Fibroblast of gingiva (primary cell): Measurements from ENCODE around the gene TLE4.
A peak's percentile ranks its signal among the peaks of the same experiment; 100 is the strongest.
"Not testable (repeated sequence)": the region's sequence is repeated elsewhere in the genome, so short reads cannot be mapped to it uniquely, and the experiment has no call there.

Source experiments
- DNase-seq: peaks from one replicate; pipeline ENCODE4 v3.0.0-alpha.2; 2011; ENCODE audit warnings: low read depth

TLE4 gene

DNA sequence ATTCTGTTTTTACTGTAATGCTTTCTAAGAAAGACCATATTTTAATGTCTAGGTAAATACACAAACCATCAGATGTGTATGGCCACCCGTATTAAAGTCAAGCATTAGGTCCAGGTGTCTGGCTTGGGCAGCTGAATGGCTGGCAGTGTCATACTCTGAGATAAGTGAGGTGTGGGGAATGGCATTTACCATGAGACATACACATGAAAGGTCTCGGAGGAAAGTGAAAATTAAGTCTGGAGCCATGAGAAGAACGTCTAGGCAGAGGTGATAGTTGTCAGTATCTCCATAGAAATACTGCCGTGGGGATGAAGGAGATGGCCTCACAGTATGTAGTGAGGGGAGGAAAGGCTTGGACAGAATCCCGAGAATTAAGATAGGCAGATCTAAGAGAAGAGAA lies 164.3 kb downstream of the TLE4 start:
- DNase-seq = no peak

DNA sequence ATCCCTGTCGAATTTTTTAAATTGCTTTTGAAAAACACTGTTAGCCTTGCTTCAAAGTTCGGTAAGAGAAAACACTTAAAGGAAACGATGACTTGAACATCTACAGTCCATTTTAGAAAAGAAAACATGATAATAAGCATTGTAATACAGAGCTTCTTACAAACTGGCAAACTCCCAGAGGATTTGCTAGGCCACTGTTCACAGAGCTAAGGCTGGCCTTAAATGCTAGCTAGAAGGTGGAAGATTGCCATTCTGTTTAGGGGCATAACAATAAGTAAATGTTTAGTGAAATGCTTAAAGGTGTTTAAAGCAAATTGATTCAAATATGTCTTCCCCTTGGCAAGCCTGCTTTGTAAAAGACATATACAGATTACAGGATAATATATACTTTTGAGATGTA lies 169.6 kb downstream of the TLE4 start:
- no peak for DNase-seq

DNA sequence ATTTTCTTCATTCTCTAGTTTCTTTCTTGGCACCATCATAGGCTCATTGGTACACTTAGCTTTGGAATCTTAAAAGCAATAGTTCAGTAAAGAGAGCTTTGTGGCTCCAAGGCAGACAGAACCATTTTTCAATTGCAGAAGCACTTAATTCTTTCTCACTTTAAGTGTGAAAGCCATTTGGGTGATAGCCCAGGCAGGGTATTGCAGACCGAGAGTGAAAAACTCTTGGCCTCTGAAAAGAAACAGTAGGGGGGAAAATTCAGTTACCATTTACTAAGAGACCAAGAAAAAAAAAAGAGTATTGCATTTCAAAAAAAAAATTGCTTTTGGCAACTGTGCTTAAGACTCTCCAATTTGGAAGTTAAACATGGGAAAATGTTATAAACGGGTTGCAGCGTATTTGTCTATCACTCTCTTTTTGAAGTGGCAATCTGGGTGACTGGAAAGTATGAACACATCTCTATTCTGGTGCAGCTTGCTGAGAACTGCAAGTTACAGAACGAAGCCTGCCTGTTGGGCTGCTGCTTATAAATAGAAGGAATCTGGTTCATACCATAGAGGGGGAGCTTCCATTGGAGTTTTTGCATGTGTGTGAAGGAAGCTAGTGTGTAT lies 170.5 kb downstream of the TLE4 start:
- DNase-seq = no peak

DNA sequence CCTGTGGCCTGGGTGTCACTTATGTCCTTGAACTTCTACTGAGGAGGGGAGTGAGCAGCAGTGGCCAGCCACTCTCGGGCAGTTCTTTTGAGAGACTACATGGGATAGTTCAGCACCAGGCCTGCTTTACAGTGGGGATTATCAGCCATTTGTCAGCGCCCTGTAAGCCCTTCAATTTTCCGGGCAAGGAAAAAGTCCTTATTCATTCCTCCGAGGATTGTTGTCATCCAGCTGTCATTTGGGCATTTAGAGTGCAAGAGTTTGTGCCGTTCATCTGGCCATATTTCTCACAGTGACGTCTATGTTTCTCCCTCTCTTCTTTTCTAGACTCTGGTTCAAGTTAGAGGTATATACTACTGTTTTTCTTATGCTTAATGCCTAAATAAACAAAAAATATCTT lies 172.8 kb downstream of the TLE4 start:
- no peak for DNase-seq

DNA sequence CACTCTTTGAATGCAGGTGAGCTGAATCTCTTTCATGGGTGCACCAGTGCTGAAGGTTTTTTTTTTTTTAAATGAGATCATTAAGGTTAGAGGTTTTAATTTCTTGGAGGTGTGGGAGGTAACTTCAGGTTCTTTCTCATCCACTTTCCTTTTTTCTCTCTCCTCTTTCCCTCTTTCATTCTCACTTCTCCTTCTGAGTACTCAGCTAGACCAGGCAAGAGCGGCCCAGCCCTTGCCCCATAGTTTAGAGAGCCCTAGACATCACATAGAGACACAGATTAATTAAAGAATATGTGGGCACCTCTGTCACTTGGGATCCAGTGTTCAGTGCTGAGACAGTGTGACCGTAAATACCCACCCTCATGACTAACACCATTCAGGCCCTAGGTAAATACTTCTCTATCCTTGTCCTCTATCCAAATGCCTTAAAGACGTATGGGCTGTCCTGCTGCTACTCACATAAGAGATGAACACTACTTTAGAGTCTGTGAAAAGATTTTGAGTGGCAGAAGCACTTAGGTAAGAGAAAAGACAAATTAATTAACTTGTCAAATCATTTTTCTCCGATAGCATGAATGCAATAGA lies 174.1 kb downstream of the TLE4 start:
- no peak for DNase-seq

DNA sequence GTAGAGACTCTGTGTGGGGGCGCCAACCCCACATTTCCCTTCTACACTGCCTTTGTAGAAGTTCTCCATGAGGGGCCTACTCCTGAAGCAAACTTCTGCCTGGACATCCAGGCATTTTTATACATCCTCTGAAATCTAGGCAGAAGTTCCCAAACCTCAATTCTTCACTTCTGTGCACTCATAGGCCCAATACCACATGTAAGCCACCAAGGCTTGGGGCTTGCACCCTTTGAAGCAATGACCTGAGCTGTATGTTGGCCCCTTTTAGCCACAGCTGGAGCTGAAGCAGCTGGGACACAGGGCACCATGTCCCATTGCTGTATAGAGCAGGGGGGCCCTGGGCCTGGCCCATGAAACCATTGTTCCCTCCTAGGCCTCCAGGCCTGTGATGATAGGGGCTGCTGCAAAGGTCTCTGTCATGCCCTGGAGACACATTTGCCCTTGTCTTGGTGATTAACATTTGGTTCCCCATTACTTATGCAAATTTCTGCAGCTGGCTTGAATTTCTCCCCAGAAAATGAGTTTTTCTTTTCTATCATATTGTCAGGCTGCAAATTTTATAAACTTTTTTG lies 180.2 kb downstream of the TLE4 start:
- DNase-seq = not testable (repeated sequence)

DNA sequence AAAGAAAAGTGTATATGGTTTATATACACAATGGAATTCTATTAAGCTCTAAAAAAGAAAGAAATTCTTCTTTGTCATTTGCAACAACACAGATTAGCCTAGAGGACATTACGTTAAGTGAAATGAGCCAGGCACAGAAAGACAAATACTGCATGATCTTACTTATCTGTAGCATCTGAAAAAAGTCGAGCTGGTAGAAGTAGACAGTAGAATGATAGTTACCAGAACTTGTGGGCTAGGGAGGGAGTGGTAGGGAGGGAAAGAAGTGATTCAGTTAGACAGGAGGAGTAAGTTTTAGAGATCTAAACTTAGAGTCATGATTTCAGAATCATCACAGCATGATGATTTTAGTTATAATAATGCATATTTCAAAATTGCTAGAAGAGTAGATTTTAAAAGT lies 184.6 kb downstream of the TLE4 start:
- no peak for DNase-seq

DNA sequence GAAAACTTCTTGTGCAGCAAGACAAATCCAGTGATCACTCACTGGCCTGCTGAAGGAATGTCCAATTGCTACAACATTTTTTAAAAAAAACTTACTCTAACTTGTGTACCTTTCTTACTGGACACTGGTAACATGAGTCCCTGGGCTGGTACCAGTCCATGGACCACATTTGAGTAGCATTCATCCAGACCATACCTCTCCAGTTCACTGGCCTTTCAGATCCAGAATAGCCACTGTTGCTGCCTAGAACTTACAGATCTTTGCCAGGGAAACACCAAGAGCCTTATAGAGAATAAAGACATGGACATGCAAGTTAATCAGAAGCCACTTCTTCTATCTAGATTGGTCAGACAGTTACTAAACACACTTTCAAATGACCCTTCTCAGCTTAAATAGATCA lies 185.3 kb downstream of the TLE4 start:
- no peak for DNase-seq

DNA sequence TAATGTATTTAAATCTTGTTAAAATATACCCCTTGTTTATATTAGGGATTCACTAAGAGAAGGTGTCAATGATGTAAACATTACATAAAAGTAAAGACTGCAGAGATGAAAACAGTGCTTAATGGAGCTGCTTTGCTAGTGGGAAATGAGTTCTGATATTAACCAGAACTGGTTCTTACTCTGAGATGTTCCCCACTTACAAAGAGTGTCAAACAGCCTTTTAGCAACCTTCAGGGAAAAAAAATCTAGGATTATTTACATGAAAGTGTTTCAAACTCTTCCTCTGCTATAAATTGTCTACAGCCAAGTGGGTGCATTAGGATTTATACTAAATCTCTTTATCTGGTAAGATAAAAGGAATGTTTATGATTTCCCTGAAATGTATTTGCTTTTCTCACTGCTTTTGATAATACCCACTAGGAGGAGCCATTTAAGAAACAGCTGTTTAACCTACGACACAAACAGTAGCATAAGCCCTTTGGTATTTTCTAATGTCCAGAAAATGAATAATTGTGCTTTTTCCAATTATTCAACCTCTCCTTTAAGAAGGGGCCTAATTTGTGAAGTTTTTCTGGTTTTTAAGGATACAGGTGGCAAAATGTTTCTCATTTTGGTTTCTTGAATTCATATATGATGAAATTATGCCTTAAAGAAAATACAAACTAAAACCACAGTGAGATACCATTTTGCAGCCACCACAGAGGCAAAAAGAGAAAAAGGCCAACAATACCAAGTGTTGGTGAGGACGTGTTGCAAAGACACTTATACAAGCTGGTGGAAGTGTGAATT lies 186.3 kb downstream of the TLE4 start:
- no peak for DNase-seq

DNA sequence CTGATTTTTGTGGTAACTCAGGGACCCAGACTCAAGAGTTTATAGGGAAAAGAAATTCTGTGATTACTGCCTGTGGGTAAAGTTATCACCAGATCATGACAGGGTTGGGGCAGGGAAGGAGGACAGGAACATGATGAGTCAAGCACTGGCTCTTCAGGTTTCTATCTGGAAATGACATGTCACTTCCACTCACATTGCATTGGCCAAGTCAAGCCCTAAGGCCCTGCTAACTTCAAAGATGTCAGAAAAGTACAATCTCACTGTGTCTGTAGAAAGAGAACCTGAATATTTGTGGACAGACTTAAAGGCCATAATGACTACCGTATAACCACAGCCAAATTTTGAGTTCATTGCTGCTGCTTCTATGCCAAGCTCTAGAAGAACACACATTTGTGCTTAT lies 187.7 kb downstream of the TLE4 start:
- DNase-seq = no peak

DNA sequence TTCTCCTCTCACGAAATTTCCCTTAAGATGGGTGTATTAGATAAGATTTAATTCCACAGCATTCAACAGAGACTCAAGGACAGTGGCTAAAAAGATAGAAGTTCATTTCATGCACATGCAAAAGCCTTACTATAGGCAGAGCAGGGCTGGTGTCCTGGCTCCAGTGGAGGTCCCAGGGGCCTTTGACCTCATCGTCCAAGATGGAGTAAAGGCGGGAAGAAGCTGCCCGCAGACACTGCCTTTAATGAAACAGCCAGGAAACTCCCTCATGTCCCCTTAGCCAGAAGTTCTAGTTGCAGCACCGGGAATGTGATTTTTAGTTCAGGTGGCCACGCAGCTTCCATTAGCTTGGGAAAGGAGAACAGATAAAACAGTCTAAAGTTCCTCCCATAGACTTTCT lies 190.3 kb downstream of the TLE4 start:
- no peak for DNase-seq

DNA sequence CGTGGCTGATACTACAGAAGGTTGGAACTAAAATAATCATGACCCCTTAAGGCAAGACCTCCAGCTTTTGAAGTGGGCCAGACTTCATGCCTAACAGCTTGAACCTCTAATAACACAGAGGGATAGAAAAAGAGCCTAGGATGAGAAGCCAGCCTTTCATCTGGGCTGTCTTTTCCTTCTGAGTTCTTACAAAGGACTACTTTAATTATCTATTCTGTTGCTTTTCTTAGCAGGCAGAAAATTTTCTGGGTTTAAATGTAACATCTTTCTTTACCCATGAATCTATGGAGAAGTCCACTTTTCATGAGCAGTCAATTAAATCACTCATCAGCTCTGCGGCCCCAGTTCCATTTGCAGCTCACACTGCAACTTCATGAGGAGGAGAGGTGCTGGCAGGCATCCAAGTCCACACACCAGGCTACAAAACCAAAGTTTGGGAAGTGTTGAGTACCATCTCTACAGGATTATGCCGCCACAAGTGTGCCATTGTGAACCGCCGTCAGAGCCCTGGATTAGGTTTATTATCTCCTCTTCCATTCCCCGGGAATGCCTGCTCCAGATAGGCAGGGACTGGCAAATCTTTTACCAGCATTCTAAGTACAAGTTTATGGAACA lies 192.0 kb downstream of the TLE4 start:
- no peak for DNase-seq

DNA sequence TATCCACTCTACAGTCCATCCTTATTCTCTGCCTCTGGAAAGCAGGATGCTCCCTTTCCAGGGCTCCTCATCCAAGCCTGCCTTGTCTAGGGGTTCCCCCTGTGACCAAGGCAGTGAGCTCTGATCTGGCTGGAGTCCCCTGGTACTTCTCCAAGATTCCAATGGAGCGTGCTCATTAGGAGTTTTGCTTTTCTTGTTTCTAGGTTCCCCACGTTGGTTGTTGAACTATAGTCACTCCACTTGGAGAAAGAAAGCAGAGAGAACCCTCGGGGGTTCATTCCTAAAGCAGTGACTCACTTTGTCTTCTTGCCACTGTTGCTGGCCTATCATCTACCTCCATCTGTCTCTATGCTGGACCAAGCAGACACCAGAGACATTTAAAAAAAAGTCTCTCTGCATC lies 192.6 kb downstream of the TLE4 start:
- peak; percentile 93 for DNase-seq

DNA sequence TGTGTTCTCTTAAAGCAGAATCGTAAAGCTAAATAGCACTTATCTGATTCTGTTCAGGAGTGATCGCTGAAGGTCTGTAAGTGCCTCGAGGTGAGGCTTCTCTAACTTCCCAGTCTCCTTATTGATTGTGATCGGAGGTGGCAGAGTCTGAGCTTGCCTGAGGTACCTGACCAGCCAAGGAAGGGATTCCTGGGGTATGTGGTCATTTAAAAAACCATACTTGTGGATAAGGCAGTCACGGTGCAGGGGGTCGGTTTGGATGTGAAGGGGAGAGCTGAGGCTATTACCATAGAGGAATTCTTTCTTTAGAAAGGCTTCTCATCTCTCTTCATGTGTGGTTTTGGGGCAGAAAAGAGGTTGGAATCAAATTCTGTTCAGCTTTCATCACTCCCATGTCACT lies 193.7 kb downstream of the TLE4 start:
- DNase-seq = no peak

DNA sequence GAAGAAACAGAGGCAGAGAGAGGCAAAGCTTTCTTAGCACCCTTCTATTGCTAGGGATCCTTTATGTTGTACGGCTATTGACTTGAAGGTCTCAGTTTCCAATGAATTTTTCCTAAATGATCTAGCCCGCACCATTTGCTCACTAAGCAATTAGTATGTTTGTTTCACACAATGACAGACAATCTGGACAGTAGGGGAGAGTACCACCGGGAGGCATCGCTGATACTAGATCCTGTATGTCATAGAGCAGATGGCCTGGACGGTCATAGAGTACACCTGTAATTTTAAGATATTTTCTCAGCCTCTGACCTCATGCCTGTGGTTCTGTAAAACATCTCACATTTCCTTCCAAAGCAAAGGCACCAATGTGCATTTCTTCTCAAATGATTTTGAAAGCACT lies 194.3 kb downstream of the TLE4 start:
- DNase-seq = no peak

DNA sequence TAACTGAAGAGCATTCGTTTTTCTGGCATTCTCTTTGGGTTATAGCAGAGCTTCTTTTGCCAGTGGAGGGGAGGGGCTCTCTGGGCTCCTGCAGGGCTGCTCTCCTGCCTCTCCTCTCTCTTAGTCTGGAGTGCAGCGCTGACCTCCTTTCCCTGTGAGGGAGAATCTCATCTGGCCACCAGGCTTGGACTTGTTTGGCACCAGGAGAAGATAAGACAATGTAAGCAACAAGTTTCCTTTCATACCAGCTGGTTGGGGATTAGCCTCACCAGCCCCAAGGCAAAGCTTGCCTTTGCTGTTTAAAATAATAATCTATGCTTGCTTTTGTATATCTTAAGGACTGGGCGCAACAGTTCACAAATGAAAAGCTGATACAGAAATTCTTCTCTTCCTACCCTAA lies 196.4 kb downstream of the TLE4 start:
- DNase-seq = peak; percentile 12

DNA sequence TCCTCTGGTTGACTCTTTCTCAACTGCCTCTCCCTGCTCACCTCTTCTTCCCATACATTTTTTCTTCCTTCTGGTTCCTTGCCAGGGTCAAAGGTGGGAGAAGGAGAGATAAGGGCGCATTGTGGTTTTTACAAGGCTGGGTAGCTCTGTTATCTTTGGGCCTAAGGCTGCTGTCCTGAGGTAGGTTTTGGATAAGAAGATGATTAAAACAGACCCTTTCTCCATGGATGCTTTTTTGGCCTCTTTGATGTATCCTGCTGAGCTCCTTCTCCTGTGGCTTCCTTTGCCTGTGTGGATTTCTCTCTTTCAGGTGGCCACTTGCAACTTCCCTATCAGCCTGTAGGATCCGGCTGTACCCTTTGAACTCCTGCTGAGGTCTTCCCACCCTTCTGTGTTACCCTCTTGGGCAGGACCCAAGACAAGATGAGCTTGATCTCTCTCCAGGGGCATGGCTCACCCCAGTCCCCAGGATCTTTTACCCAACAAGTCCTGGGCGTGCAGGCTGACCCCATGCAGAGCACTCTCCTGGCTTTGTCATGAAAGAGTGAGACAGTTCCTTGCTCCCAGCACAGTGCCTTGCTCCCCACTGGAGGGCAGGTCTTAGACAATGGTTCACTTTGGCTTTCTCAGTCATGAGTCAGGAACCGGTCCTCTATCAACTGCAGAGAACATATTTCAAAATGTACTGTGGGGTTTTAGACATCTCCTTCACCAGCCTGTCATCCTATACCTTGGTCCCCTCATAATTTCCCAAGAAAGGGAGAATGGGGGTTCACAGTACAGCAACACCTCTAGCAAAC lies 197.9 kb downstream of the TLE4 start:
- DNase-seq = no peak

DNA sequence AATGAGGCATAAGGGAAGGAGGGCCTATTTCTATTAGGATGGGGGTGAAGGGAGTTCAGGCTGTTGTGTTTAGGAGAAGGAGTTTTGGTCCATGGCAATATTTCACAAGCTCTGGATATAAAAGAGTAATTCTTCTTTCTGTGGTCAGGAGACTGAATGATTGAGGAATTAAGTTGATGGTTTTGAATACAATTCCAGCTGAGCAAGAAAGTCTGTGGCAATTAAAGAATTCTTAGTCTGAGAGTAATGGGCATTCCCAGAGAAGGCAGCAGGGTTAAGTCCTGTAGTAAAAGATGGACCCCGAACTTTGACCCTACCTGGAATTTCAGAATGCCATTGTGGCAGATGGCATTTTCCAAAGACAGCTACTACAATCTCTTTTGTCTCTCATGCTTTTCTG lies 202.6 kb downstream of the TLE4 start:
- no peak for DNase-seq
